ENCODE data around the gene RHBDD2. TPM values are rescaled to one million over a fixed set of nuclear protein-coding genes. Genes with fewer than 3 reads are reported as not detected.
A peak's percentile ranks its signal among the peaks of the same experiment; 100 is the strongest.

RHBDD2 gene
- total and polyA plus RNA-seq, 9 of the 15 experiments (the other 6 are each of a cell fraction or from before 2014, with no cell fraction given), result 3.3 to 36.7 (median 17.9) TPM

DNA sequence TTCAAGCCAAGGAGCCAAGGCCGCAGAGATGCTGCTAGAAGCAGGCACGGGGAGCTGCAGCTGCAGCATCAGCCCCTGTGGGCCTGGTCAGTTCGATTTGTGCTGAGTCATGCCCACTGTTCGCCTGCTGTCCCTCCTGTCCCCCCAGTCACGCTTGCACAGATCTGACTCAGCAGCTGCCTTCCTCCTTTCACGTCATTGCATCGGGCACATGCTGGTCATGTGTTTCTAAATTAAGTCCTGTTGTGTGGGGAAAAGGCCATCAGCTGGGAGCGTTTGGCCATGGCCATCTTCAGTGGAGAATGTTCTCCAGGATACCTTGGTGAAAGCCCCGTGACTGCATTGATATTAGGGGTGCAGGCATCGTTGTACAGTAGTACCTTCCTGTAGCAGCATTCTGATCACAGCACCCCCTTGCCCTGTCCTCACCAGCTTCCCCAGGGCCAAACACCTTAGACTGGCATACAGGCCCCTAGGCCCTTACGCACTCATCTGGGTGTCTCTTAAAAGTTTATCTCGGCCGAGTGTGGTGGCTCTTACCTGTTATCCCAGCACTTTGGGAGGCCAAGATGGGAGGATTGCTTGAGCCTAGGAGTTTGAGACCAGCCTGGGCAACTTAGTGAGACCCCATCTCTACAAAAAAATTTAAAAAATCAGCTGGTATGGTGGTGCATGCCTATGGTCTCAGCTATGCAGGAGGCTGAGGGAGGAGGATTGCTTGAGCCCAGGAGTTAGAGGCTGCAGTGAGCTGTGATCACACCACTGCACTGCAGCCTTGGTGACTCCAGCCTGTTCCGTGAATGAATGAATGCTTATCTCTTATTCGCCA is 59.3 kb downstream of the RHBDD2 start (continued):
- TF ChIP-seq HDAC2 (IDR thresholded peaks at IDR 0.05) (peak; percentile 96), COPS2 (conservative IDR thresholded peaks at IDR 0.05) (no peak), EHMT2 (IDR thresholded peaks at IDR 0.05) (peak; percentile 57; the same call in 1 of the 2 replicates), EWSR1 (IDR thresholded peaks at IDR 0.05; ENCODE audit: borderline replicate concordance, low read depth, partially characterized antibody) (no peak), CEBPB (tag; IDR thresholded peaks at IDR 0.05) (peak; percentile 49; the same call in 1 of the 2 replicates), DIDO1 (tag; IDR thresholded peaks at IDR 0.05; ENCODE audit: low read depth) (0 out of 2 replicates have a peak, but pooled peaks have one; percentile 30), HMG20B (CRISPR knock-in tag; IDR thresholded peaks at IDR 0.05) (no peak), PHTF2 (CRISPR knock-in tag; IDR thresholded peaks at IDR 0.05) (0 out of 2 replicates have a peak, but pooled peaks have one; percentile 45), CLOCK (CRISPR knock-in tag; IDR thresholded peaks at IDR 0.05; ENCODE audit: borderline replicate concordance) (0 out of 2 replicates have a peak, but pooled peaks have one; percentile 73), E2F3 (CRISPR knock-in tag; IDR thresholded peaks at IDR 0.05) (no peak), ATF4 (CRISPR knock-in tag; IDR thresholded peaks at IDR 0.05) (peak; percentile 90), POLR2AphosphoS2 (IDR thresholded peaks at IDR 0.05; ENCODE audit: low read length) (no peak), SLC30A9 (CRISPR knock-in tag; IDR thresholded peaks at IDR 0.05) (0 out of 2 replicates have a peak, but pooled peaks have one; percentile 48), ZBTB8A (IDR thresholded peaks at IDR 0.05; ENCODE audit: partially characterized antibody) (no peak)
- TF ChIP-seq, protein P1, sequence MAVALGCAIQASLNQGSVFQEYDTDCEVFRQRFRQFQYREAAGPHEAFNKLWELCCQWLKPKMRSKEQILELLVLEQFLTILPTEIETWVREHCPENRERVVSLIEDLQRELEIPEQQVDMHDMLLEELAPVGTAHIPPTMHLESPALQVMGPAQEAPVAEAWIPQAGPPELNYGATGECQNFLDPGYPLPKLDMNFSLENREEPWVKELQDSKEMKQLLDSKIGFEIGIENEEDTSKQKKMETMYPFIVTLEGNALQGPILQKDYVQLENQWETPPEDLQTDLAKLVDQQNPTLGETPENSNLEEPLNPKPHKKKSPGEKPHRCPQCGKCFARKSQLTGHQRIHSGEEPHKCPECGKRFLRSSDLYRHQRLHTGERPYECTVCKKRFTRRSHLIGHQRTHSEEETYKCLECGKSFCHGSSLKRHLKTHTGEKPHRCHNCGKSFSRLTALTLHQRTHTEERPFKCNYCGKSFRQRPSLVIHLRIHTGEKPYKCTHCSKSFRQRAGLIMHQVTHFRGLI (CRISPR knock-in tag; IDR thresholded peaks at IDR 0.05), result peak; percentile 32; the same call in 1 of the 2 replicates
- TF ChIP-seq, protein P2, sequence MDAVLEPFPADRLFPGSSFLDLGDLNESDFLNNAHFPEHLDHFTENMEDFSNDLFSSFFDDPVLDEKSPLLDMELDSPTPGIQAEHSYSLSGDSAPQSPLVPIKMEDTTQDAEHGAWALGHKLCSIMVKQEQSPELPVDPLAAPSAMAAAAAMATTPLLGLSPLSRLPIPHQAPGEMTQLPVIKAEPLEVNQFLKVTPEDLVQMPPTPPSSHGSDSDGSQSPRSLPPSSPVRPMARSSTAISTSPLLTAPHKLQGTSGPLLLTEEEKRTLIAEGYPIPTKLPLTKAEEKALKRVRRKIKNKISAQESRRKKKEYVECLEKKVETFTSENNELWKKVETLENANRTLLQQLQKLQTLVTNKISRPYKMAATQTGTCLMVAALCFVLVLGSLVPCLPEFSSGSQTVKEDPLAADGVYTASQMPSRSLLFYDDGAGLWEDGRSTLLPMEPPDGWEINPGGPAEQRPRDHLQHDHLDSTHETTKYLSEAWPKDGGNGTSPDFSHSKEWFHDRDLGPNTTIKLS (IDR thresholded peaks at IDR 0.05; ENCODE audit: borderline replicate concordance, low read depth), result peak; percentile 71; the same call in 1 of the 2 replicates
- TF ChIP-seq, protein P3, sequence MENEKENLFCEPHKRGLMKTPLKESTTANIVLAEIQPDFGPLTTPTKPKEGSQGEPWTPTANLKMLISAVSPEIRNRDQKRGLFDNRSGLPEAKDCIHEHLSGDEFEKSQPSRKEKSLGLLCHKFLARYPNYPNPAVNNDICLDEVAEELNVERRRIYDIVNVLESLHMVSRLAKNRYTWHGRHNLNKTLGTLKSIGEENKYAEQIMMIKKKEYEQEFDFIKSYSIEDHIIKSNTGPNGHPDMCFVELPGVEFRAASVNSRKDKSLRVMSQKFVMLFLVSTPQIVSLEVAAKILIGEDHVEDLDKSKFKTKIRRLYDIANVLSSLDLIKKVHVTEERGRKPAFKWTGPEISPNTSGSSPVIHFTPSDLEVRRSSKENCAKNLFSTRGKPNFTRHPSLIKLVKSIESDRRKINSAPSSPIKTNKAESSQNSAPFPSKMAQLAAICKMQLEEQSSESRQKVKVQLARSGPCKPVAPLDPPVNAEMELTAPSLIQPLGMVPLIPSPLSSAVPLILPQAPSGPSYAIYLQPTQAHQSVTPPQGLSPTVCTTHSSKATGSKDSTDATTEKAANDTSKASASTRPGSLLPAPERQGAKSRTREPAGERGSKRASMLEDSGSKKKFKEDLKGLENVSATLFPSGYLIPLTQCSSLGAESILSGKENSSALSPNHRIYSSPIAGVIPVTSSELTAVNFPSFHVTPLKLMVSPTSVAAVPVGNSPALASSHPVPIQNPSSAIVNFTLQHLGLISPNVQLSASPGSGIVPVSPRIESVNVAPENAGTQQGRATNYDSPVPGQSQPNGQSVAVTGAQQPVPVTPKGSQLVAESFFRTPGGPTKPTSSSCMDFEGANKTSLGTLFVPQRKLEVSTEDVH (IDR thresholded peaks at IDR 0.05; ENCODE audit: low read depth, partially characterized antibody), result peak; percentile 55

Data from K562 (cell line).